HG02571 (cell line): ENCODE results near the gene TEX261.

Experiments used
- ATAC-seq: cut with Tn5 transposase; IDR thresholded peaks from one replicate; pipeline ENCODE4 v1.9.1; 2021; ENCODE audit warnings: mild to moderate bottlenecking, moderate library complexity; ENCODE audit not compliant: unreplicated experiment

TEX261 gene

DNA sequence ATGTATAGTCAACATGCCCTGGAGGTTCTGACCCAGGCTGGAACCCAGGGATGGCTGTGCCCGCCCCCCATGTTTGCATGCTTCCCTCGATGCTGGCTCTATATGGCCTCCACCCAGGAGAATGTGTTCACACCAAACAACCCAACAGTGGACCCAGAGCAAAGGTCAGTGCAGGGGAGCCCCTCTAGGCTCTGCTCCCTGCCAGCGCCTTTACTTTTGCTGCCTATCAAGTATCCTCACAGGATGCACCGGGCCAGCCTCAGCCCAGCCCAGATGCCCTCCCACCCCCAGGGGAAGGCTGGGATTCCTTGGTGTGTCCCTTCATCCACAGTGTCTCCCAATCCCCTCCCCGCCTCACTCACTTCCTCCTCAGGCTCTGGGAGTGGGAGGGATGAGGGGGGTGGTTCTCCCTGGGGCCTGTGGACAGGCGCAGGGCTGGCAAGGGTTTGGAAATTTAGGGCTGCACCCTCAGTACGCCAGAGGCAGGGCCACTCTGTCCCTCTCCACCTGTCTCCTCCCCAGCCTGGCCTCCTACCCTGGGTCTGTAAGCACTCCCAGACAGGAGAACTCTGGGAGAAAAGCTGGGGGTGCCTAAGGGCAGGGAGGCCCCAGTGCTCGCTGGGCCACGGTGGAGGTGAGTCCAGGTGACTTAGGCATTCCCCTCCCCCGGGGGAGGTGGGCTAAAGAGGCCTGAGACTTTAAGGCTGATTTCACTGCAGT is 56.6 kb downstream of the TEX261 start:
- no peak for ATAC-seq

DNA sequence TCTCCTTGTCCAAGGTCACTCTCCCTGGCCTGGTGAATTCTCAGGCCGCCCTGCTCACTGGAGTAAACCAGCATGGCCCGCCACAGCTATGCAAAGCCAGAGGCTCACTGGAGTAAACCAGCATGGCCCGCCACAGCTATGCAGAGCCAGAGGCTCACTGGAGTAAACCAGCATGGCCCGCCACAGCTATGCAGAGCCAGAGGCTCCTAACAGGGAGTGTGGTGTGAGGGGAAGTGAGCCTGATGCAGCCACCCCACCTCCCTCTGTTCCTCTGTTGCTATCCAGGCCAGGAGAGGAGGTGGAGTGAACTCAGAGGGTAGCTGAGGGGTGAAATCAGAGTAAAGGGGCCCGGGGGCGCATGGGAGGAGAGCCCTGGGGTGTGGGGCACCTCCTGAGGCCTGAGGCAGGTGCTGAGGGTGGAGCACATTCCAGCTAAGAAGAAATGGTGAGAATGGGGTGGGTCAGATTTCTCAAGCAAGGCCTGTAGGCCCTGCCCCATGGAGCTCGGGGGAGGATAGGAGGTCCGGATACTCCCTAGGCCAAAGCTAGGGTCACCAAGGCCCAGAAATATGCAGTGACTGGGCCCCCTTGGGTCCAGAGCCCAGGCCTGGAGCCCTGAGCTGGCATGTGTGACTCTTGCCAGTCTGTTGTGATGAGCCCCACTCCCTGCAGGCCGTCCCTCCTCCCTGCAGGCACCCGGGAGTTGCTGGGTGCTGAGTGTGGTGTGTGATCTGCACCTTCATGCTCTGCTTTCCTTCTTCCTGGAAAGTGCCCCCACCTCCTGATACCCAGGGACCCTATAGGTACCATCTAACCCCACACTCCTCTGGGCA is 57.5 kb downstream of the TEX261 start:
- ATAC-seq: no peak

DNA sequence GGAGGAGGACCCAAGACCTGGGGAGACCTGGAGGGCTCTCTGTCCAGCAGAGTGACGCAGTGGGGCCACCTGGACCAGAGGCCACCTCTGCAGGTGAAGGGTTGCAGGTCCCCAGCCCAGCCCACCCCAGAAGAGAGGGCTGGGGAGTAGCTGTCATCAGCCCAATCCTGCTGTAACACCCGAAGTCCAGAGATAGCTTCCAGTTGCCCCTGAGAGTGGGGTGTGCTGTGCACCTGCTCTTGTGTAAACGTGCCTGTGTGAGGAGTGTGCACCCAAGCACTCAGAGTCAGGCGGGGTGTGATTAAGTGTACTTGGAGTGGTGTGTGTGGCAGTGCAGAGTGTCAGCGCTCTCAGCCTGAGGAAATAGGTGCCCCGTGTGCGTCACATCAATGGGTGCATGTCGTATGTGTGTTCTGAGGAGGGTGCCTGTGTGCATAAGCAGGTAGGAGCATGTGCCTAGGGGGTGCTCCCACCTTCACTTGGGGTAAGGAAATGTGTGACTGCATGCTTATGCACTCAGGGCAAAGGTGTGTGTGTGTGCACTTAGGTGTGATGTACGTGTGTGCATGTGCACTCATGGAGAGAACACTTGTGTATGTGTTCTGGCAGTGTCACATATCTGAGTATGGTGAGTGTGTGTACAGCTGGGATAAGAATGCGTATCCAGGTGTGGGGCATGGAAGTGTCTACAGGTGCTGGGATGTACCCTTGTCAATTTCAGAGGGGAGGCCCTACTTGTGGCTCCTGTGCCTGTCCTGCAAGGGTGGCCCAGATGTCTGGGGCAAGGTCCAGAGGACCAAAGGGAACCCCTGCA is 58.3 kb downstream of the TEX261 start:
- no peak for ATAC-seq
